K562 (cell line): ENCODE results near the gene PPP1R15B. TPM values are rescaled to one million over a fixed set of nuclear protein-coding genes. Genes with fewer than 3 reads are reported as not detected.

Source experiments
- ATF6 ChIP-seq: sonication (generic); formaldehyde crosslinking; IDR thresholded peaks from 2 replicates; pipeline ENCODE4 v1.4.0; 2020; ENCODE audit warnings: mild to moderate bottlenecking, missing genetic modification reagents
- GATAD2A ChIP-seq: fragments of 450-650 bp; IDR thresholded peaks from 2 replicates; pipeline ENCODE4 v1.6.1; 2017
- MAX ChIP-seq: sonication (generic); formaldehyde crosslinking; IDR thresholded peaks from 2 replicates; pipeline ENCODE4 v1.9.0; 2022; ENCODE audit warnings: mild to moderate bottlenecking, missing genetic modification reagents
- MTF1 ChIP-seq: fragments of 250-450 bp; sonication (Bioruptor Pico); IDR thresholded peaks from 2 replicates; pipeline ENCODE4 v1.9.0; 2021; ENCODE audit warnings: moderate library complexity, mild to moderate bottlenecking, inconsistent platforms, borderline replicate concordance
- NFYB ChIP-seq: IDR thresholded peaks from 2 replicates; pipeline ENCODE4 v1.6.1; 2011; ENCODE audit warnings: mild to moderate bottlenecking, moderate library complexity; ENCODE audit not compliant: insufficient read length; ENCODE audit errors: extremely low read depth
- NONO ChIP-seq, 2 experiments: fragments of 200-400 bp in 1 of 2; fragments of 450-650 bp in 1 of 2; formaldehyde crosslinking in 1 of 2; IDR thresholded peaks; 2 replicates each; pipeline ENCODE4 v1.6.1; 2017; ENCODE audit warnings: low read depth in 2 of 2, mild to moderate bottlenecking in 2 of 2, moderate library complexity in 2 of 2, low read length in 1 of 2
- POLR3A ChIP-seq: IDR thresholded peaks from 2 replicates; pipeline ENCODE4 v1.6.1; 2011; ENCODE audit warnings: borderline replicate concordance, mild to moderate bottlenecking, moderate library complexity; ENCODE audit not compliant: insufficient read length, insufficient read depth; ENCODE audit errors: extremely low read depth
- RBM15 ChIP-seq: fragments of 200-400 bp; formaldehyde crosslinking; IDR thresholded peaks from 2 replicates; pipeline ENCODE4 v1.6.1; 2018; ENCODE audit warnings: mild to moderate bottlenecking, low read length, moderate library complexity; ENCODE audit not compliant: insufficient read depth
- RCOR1 ChIP-seq, 2 experiments: IDR thresholded peaks; 2 replicates each; pipeline ENCODE4 v1.6.1; 2012; ENCODE audit warnings: low read depth in 2 of 2, low read length in 2 of 2, borderline replicate concordance in 1 of 2, improper control_type of control experiment in 1 of 2
- RFX7 ChIP-seq: fragments of 250-450 bp; sonication (Bioruptor Pico); IDR thresholded peaks from 2 replicates; pipeline ENCODE4 v1.5.1; 2021; ENCODE audit warnings: mild to moderate bottlenecking
- SMAD4 ChIP-seq: fragments of 250-450 bp; sonication (Bioruptor Pico); conservative IDR thresholded peaks from 2 replicates; pipeline ENCODE4 v1.8.0; 2021; ENCODE audit warnings: inconsistent platforms, mild to moderate bottlenecking, moderate library complexity
- SRF ChIP-seq, 2 experiments: fragments of 250-450, 450-650 bp in 1 of 2; sonication (Bioruptor Pico) in 1 of 2; sonication (generic) in 1 of 2; formaldehyde crosslinking; IDR thresholded peaks; 2 replicates each; pipeline versions ENCODE4 v1.5.0 to v1.5.1; 2020 to 2022; ENCODE audit warnings: mild to moderate bottlenecking in 1 of 2, missing genetic modification reagents in 1 of 2
- ZBTB11 ChIP-seq, 3 experiments: fragments of 200-800 bp in 1 of 3; fragments of 250-450 bp in 1 of 3; fragments of 450-650 bp in 1 of 3; sonication (Bioruptor Pico) in 1 of 3; sonication (Bioruptor generic) in 1 of 3; formaldehyde crosslinking in 1 of 3; IDR thresholded peaks; 2 replicates each; pipeline versions ENCODE4 v1.6.1 to v1.8.0; 2016 to 2022; ENCODE audit warnings: mild to moderate bottlenecking in 2 of 3, missing genetic modification characterization in 2 of 3, missing compliant biosample characterization in 1 of 3, moderate library complexity in 1 of 3
- ZKSCAN1 ChIP-seq: fragments of 150-350 bp; IDR thresholded peaks from 2 replicates; pipeline ENCODE4 v1.6.1; 2016; ENCODE audit warnings: low read depth, low read length
- ZNF133 ChIP-seq: fragments of 250-450 bp; sonication (Bioruptor Pico); IDR thresholded peaks from 2 replicates; pipeline ENCODE4 v1.4.0; 2020; ENCODE audit warnings: mild to moderate bottlenecking
- ZNF347 ChIP-seq: fragments of 450-650 bp; formaldehyde crosslinking; IDR thresholded peaks from 2 replicates; pipeline ENCODE4 v1.4.0; 2020; ENCODE audit warnings: low read depth, mild to moderate bottlenecking, moderate library complexity
- ZNF395 ChIP-seq: fragments of 200-800 bp; sonication (Bioruptor generic); IDR thresholded peaks from 2 replicates; pipeline ENCODE4 v1.6.1; 2017; ENCODE audit warnings: missing genetic modification characterization, missing compliant biosample characterization
- ZNF76 ChIP-seq: fragments of 250-450 bp; sonication (Bioruptor Pico); IDR thresholded peaks from 2 replicates; pipeline ENCODE4 v1.4.0; 2020; ENCODE audit warnings: mild to moderate bottlenecking, moderate library complexity, borderline replicate concordance
- ZNF79 ChIP-seq: fragments of 250-450 bp; sonication (Bioruptor Pico); IDR thresholded peaks from 2 replicates; pipeline ENCODE4 v1.4.0; 2020; ENCODE audit warnings: low read depth, mild to moderate bottlenecking, moderate library complexity
- polyA plus RNA-seq, 8 experiments: library from polyadenylated mRNA; depleted of rRNA in 4 of 8; stranded (reverse) in 5 of 8; unstranded in 3 of 8; fragments of >200 nt; fragmentation: Nextera tagmentation in 2 of 8; fragmentation: Illumina TruSeq in 1 of 8; extraction: Ambion mirVana in 2 of 8; extraction: Trizol in 1 of 8; gene quantifications; 2 replicates each; pipeline versions ENCODE4 v1.2.1 to v1.2.3, GENCODE V29; 2011 to 2014; ENCODE audit warnings: inconsistent platforms in 1 of 8, missing spikeins in 1 of 8
- total RNA-seq, 7 experiments: library from RNA; depleted of rRNA in 6 of 7; stranded (reverse); fragments of >200 nt in 6 of 7; fragmentation: Illumina TruSeq in 2 of 7; extraction: Trizol in 2 of 7; gene quantifications; 2 replicates each; pipeline versions ENCODE4 v1.2.1 to v1.2.3, GENCODE V29; 2011 to 2021; ENCODE audit warnings: low replicate concordance in 1 of 7

PPP1R15B gene
- total and polyA plus RNA-seq, 9 of the 15 experiments (the other 6 are each of a cell fraction or from before 2014, with no cell fraction given), result 17.0 to 48.1 (median 30.8) TPM

- TF ChIP-seq ATF6, result no peak
- TF ChIP-seq ZKSCAN1, result no peak
- TF ChIP-seq MAX (CRISPR knock-in tag), result peak; percentile 27; the same call in 1 of the 2 replicates
- no peak for TF ChIP-seq SMAD4 (CRISPR knock-in tag)
- no peak for TF ChIP-seq NFYB
- TF ChIP-seq NONO (IDR thresholded peaks at IDR 0.05; ENCODE audit: low read depth in 2 of 2, low read length in 1 of 2), result no peak
- no peak for TF ChIP-seq ZNF395 (CRISPR knock-in tag)
- TF ChIP-seq GATAD2A, result no peak
- no peak for TF ChIP-seq ZNF133 (CRISPR knock-in tag)
- TF ChIP-seq SRF (CRISPR knock-in tag; IDR thresholded peaks at IDR 0.05), result 0 out of 4 replicates have a peak, but pooled peaks of 1 of the 2 experiments have one; percentile 33
- TF ChIP-seq ZNF347 (CRISPR knock-in tag), result no peak
- no peak for TF ChIP-seq ZBTB11 (CRISPR knock-in tag; IDR thresholded peaks at IDR 0.05)
- TF ChIP-seq POLR3A, result no peak
- TF ChIP-seq RCOR1 (IDR thresholded peaks at IDR 0.05; ENCODE audit: borderline replicate concordance in 1 of 2, low read depth in 2 of 2, low read length in 2 of 2), result peak in 1 of 2 experiments; percentile 73; a peak in 1 of 4 replicates
- no peak for TF ChIP-seq ZNF79 (CRISPR knock-in tag)
- no peak for TF ChIP-seq RFX7
- no peak for TF ChIP-seq ZNF76
- TF ChIP-seq MTF1 (CRISPR knock-in tag), result no peak
- no peak for TF ChIP-seq RBM15
Observed at GRCh38 chr1:204398197-204399125, 13.2 kb downstream of the PPP1R15B start (continued).
